HG02798 (cell line): ENCODE data around the gene FMO2.
"Not testable (repeated sequence)": the region's sequence is repeated elsewhere in the genome, so short reads cannot be mapped to it uniquely, and the experiment has no call there.

Experiments
- ATAC-seq: cut with Tn5 transposase; IDR thresholded peaks from one replicate; pipeline ENCODE4 v1.9.1; 2021; ENCODE audit warnings: mild to moderate bottlenecking; ENCODE audit not compliant: unreplicated experiment, poor library complexity

FMO2 gene

DNA sequence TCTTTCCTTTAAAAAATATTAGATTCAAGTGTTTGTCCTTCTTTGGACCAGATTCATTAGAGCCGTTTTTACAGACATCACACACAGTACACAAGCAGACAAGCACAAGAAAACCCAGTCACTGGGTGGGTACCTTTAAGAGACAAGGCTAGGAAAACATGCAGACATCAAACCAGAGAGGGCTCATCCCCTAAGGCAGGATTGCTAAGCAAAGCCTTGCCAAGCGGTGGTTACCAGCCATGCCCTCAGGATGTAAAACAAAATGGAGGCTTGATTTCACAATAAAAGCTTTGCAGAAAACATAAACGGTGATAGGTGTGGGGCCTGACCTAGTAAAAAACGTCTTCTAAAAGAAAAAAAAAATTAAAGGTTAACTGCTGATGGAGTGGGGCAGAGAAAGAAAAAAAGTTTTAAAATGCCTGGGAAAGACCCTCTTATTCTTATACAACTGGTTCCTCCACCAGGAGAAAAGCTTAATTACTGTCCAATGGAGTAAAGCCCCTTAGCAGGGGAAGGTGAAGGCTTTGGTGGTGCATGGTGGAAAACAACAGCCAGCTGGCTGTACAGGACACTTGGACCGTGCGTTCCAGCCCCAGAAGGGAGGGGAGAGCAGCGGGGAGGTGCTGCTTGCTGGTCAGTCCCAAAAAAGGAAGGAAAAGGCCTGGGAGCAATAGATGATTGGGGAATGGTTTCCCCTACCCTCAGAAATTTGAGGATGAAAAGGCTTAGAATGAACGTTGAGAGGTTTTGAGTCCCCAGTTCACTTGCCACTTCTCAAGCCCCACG, 32.8 kb downstream of the FMO2 start:
- no peak for ATAC-seq

DNA sequence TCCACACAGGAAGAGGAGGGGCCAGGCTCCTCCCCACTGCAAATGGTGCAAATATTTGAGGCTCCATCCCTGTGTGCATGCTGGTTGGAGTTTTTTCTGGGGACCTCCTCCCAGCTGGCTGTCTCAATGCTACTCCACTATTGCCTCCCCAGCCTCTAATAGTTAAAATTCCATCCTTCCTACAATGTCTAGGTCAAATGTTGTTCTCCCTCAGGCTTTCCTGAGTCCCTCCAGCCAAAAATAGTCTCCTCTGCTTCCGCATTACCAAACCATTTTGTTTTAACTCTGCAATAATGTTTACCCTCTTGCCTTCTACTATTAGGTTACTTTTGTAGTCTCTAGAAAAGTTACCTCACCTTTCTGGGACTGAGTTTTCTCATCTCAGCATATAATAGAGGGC, 33.6 kb downstream of the FMO2 start:
- ATAC-seq: no peak

DNA sequence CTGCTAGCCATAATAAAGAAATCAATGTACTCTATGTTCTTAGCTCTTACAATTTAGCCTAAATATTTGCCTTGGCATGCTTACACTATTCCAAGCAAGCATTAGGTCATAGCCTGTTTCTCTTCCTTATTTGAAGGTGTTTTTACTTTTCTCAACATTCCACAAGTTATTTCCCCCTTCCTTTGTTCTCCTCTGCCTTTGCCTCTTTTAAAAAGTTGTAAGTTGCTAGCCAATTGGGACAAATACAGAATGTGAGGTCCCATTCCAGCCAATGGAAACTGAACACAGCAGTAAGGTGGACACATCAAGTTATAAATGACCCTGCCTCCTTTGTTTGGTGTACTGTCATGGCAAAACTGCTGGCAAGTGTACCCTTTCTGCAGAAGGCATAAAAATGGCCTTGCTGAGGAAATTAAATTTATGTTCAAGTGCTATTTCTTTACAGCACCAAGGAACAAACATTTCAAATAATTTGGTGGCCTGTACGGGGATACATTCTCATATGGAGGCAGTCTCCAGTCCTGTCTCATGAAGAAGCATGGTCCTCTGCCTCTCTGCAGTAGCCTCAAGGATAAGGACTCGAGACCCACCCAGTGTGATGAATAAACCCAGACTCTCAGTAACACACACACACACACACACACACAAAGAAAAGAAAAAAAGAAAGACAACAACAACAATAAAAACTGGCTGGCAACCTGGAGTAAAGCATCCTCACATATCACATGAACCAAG, 34.4 kb downstream of the FMO2 start:
- no peak for ATAC-seq

DNA sequence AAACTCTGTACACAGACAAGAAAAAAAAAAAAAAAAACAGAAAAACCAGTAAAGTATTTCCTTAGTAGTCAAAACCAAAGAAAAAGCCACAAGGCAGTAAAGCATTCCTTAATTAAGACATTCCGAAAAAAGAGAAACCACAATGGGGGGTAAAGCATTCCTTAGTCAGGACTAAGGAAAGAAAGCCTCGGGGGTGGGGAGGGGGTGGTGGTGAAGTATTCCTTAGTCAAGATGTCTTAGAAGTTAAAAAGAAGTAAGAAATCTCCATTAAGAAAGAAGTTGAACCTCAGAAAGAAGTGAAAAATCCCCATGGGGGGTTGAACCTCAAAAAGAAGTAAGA, 35.0 kb downstream of the FMO2 start:
- no peak for ATAC-seq

DNA sequence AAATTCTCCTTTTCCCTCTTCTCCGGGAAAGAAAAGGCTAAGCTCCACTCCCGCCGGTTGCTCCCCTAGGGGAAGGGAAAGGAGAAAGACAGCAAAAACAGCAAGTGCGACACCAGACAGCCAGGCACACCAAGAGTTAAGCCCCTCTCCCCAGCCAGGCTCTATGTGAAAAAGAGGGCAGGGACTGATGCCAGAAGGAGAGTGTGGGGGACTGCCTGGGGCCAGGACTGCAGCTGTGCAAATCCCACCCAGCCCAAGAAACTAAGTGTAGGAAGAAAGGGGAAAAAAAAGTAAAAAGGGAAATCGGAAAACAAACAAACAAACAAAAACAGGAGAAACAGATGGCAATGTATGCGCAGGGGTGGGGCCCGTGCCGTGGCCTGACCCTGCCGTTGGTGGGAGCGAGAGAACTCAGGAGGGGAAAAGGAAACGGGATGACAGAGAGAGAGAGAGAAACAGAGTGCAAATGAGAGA, 35.5 kb downstream of the FMO2 start:
- no peak for ATAC-seq

DNA sequence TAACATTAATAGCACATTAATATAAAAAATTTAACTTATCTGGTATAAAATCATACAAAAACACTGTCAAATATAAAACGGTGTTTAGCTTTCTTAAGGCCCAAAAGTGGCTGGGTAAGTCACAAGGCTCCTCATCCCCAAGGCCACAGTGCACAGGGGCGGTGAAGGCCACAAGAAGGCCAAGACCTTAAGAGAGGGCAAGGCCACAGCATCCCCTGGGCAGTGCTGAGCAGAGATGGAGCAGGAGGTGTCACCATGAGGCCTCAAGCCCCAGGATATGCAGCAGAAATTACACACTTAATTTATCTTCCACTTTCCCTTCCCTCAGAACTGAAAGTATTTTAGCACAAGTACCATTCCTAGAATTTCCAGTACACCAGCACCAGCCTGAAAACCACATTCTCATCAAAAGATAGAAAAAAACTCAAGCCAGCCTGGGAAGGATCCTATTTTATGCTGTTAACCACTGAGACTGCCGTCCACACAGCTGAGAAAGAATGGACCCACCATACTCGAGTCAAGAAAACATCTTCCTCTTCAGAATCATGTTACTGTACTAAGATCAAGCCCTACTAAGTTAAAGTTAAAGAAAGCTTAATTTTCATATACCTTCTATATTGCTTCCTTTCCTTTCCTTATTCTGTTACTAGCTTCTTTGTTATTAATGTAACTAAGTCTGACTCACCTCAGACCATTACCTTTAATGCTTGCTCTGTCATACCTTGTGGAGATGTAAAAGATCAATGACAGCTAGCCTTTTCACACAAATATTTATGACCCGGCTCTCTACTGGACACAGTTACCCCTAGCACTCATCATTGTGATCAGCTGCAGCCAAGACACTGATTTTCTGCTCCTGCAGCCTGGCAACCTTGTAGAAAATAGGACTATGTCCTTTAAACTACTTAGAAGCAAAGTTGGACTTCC, 36.8 kb downstream of the FMO2 start:
- ATAC-seq: no peak

DNA sequence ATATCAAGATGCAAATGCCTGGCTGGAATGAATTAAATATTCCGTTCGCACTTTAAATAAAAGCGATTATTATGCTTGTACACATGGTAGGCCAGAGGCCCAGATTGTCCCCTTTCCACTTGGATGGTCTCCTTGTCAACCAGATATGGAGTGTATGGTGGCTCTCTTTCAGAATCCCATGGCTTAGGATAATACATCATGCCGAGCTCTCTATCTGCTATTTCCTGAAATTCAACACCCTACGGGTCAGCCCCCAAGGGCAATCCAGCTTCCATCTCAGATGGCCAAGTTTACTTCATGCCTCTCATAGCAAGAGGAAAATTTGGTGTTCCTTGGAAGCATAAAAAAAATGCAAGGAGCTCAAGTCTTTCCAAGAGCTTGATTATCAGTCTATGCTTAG, 37.8 kb downstream of the FMO2 start:
- ATAC-seq: no peak

DNA sequence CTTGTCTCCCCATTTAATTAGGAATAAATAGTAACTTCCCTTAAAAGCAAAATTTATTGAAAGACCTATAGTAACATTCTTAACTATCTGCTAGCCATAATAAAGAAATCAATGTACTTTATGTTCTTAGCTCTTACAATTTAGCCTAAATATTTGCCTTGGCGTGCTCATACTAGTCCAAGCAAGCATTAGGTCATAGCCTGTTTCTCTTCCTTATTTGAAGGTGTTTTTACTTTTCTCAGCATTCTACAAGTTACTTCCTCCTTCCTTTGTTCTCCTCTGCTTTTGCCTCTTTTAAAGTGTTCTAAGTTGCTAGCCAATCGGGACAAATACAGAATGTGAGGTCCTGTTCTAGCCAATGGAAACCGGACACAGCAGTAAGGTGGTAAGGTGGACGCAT, 39.2 kb downstream of the FMO2 start:
- ATAC-seq: not testable (repeated sequence)

DNA sequence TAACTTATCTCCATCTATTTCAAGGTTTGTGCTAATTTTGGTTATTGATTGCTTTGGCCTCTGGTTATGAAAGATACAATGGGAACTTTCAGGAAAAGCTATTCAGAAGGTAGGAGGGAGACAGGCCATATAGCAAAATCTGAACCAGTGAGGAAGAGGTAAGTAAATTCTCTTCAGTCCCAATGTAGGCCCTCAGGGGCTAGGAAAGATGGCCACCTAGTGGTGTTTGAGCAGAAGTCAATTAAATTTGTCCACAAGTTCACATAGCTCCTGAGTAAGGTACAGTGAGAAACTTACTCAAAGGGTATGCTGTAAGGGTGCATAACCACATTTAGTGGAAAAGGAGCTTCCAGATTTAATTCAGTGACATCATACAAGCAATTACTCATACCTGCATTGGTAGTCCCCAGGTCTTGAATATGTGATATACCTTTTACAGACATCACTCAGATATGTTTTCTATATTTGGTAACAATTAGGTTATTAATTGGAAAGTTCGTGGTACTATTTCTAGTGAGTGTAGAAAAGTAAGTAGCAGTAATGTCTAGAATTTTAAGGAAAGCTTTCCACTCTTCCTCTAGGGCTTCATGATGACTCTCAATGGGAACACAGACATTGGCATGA, 41.8 kb downstream of the FMO2 start:
- peak; percentile 92 for ATAC-seq

DNA sequence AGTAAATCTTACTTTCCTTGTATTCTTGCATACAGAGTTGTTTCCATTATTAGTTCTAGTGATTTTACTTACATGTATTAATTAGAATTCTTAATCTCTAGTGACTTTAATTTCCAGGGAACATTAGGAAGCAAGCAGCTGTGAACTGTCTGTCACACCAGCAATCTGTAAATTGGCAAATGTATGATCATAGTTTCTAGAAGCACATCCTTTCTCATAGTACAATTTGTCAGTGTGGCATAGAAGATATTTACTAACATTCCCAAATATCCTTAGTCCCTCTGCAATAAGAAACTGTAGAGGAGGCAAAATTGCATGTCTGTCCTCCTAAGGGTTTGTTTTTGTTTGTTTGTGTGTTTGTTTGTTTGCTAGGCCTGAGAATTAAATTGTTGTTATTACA, 46.2 kb downstream of the FMO2 start:
- ATAC-seq: no peak

DNA sequence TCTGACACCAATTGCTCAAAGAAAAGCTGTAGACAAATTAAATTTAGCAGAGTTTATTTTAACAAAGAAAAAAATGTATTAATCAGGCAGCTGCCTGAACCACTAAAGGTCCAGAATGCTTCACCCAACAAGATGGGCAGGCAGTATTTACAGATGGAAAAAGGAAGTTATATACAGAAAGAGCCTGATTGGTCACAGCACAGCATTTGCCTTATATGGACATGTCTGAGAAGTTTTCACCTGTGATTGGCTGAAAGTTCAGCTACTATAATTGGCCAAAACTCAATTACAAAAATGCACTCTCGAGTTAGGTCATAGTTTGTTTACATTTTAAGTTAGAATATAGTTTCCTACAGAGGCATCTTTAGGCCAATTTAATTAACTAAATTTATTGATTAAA, 48.1 kb downstream of the FMO2 start:
- ATAC-seq: no peak

DNA sequence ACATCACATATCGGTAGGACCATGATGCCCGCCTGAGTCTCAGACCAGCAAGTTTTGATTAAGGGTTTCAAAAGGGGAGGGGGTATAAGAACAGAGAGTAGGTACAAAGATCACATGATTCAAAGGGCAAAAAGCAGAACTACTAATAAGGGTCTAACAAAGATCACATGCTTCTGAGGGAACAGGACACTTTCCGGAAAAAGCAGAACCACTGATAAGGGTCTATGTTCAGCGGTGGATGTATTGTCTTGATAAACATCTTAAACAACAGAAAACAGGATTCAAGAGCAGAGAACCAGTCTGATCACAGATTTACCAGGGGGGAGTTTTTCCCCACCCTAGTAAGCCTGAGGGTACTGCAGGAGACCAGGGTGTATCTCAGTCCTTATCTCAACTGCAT, 51.1 kb downstream of the FMO2 start:
- not testable (repeated sequence) for ATAC-seq

DNA sequence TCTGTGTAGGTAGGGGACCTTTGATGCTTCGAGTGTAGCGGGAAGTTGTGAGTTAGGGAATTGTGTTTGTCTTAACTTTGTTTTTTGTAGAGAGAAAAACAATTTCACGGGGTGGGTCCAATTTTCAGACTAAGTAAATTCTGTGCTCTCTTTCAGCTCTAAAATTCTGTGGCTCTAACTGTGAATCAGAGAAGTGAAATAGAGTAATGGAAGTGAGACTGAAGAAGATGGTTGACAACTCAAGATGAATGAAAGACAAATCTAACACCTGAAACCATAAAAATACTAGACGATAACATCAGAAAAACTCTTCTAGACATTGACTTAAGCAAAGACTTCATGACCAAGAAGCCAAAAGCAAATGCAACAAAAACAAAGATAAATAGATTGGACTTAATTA, 58.8 kb downstream of the FMO2 start:
- no peak for ATAC-seq

DNA sequence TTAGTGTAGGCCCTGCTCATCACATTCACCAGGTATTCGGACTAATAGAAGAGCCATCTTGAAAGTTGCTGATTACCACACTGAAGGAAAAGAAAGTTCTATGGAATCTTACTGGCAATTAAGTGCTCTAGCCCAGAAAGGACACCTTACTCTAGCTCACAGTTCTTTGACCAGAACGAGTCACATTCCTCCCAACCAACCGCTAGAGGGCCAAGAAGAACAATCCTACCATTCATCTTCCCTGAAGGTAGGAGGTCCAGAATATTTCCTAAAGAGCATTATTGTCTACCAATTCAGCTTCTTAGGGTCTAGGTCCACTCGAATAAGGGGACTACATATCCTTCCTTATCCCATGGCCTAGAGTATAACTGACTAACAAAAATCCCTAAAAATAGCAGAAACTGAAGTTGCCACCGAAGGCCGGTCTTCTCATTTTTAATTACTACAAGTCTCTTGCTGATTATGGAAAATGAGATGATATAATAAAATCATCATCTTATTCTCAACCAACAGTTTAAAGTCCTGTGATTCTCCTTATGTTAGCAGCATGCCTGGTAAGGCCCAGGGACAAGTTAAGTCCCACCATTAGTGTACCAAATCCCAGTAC, 60.5 kb downstream of the FMO2 start:
- peak; percentile 80 for ATAC-seq

DNA sequence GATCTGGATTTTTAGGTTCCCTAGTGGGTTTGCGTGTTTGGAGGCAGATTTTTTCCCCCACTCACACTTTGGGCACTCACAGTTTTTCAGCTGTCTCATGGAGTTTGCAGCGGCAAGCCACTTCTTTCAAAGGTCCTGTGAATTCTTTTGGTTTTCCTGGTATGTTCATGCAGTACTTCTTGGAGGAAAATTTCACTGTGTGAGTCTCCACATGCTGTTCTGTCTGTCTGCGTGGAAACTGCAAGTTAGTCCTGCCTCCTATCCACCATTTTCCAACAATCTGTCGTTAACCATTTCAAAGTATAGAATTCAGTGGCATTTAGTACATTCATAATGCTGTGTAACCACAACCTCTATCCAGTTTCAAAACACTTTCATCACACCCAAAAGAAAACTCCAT, 62.4 kb downstream of the FMO2 start:
- no peak for ATAC-seq

DNA sequence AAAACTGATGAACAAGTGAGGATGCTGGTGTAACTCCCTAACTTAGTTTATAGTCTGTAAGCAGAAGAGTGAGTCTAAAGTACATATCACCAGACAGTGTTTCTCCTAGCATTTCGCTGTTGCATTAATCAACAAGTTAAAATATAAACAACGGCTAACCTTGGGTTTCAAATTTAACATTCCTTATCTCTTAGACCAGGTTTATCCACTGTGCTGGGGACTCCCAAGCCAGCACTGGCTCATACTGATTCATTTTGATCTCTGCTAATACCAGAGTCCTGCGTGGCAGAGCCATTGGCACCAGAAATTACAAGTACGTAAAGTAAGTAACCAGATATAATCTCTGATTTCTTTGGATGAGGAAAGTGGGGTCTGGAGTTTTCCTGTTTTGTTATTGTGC, 63.2 kb downstream of the FMO2 start, which contains the start of gene FMO1:
TSS of gene FMO1 (plus strand) at position 193 of the 400 bp plus-strand sequence. CDS start 9,594 bp downstream, outside the sequence.
- ATAC-seq: no peak

DNA sequence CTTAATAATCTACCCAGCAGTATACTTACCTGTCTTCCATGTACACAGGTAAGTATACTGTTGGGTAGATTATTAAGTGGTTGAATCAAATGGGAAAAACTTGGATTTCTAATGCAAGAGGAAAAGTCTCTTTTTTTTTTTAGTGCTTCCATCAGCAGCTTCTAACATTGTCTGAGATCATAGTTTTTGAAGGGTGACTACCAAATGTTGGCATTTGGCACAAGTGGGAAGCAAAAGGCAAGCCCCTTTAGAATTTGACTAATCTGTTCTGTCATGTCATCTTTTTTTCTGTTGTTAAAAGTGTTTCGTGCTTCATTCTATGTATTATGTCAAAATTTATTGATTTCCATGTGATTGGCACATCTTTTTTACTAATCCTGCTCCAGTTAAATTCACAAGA, 63.7 kb downstream of the FMO2 start:
- no peak for ATAC-seq

DNA sequence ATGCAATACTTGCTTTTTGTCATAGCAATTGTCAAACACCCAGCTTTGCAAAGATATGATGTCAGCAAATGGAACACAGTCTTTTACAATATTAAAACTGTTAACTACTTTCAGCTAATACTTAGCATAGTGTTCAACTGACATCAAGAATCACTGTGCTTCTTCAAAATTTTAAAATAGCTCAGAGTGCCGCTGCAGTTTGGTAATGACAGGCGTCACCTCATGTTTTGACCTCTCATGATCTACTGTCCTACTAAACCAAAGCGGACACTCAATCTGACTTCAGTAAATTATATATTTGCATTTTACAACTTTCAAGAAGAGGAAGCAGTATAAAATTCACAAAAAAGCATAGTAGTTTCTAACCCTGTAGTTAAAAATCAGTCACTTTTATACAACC, 65.2 kb downstream of the FMO2 start:
- no peak for ATAC-seq

DNA sequence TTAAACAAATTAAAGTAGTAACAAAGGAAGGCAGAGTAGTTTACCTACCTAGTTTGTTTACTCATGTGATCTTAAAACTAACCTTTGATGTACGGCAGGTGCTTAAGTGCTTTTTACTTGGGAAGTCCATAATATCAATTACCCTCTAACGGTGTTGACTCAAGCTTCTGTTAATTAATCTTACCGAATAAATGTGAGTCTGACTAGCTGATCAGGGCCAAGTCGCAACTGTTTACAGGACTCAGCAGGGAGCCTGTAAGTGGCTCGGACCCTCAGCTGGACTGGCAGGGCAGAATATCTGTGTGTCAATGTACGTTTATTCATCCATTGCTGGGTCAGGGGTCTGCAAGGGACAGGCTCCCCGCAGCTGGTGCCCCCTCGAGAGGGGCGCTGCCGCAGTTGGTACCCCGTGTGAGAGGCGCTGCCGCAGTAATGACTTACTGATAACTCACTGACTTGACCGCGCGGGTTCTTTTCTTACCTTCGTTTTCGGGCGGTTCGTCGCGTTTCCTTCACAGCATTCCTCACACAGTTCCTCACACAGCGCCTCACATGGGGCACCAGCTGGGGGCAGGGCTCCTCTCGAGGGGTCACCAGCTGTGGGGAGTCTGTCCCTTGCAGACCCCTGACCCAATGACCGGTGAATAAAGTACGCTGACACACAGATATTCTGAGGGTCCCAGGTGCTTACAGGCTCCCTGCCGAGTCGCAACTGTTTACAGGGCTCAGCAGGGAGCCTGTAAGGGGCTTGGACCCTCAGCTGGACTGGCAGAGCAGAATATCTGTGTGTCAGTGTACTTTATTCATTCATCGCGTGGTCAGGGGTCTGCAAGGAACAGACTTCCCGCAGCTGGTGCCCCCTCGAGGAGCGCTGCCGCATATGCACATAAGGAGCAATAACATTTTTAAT, 66.2 kb downstream of the FMO2 start:
- no peak for ATAC-seq
